Measurements from ENCODE around the gene DOK4. TPM values are rescaled to one million over a fixed set of nuclear protein-coding genes. Genes with fewer than 3 reads are reported as not detected.

DOK4 gene
- total RNA-seq, 1 donor from 2014 or later: 6.8 TPM

GRCh38 chr16:57519796-57520360, 33.6 kb upstream of the DOK4 start:
- H3K36me3 ChIP-seq (ENCODE audit: control insufficient read depth in 3 of 3, insufficient read depth in 3 of 3, low read length in 3 of 3): peaks cover 0 to 6% (median 3%) of the 10 kb centered on the region in 3 donors
- H3K9me3 ChIP-seq (ENCODE audit: control insufficient read depth in 3 of 3, low read length in 3 of 3): no peaks in the 10 kb centered on the region
- H3K9ac ChIP-seq (ENCODE audit: low read depth in 1 of 3, low read length in 3 of 3): peak overlapping the region in 1 of 3 donors; percentile 8
- peaks cover 0 to 1% (median under 1%) of the 10 kb centered on the region in 3 donors for H3K4me1 ChIP-seq (ENCODE audit: control insufficient read depth in 3 of 3, insufficient read depth in 3 of 3, low read length in 3 of 3)
- no peaks in the 10 kb centered on the region for H3K27me3 ChIP-seq (ENCODE audit: control insufficient read depth in 3 of 3, insufficient read depth in 3 of 3, low read length in 3 of 3)
- no peak overlapping the region for H3K27ac ChIP-seq (ENCODE audit: low read depth, low read length)
- no peak overlapping the region for H3K4me3 ChIP-seq (ENCODE audit: low read length in 3 of 3)

- Histone ChIP-seq H3K9me3 (ENCODE audit: control insufficient read depth in 3 of 3, low read length in 3 of 3) (no peaks in the 10 kb centered on the region), H3K27ac (ENCODE audit: low read depth, low read length) (no peak overlapping the region), H3K4me3 (ENCODE audit: low read length in 3 of 3) (no peak overlapping the region), H3K27me3 (ENCODE audit: control insufficient read depth in 3 of 3, insufficient read depth in 3 of 3, low read length in 3 of 3) (no peaks in the 10 kb centered on the region), H3K9ac (ENCODE audit: low read depth in 1 of 3, low read length in 3 of 3) (no peak overlapping the region), H3K4me1 (ENCODE audit: control insufficient read depth in 3 of 3, insufficient read depth in 3 of 3, low read length in 3 of 3) (peaks cover 3 to 5% (median 3%) of the 10 kb centered on the region in 3 donors), H3K36me3 (ENCODE audit: control insufficient read depth in 3 of 3, insufficient read depth in 3 of 3, low read length in 3 of 3) (peaks cover 0 to 6% (median 3%) of the 10 kb centered on the region in 3 donors)
Measured at GRCh38 chr16:57518922-57519321, 32.6 kb upstream of the DOK4 start.

- no peak overlapping the region for H3K27ac ChIP-seq (ENCODE audit: low read depth, low read length)
- peaks cover 0 to 6% (median 3%) of the 10 kb centered on the region in 3 donors for H3K36me3 ChIP-seq (ENCODE audit: control insufficient read depth in 3 of 3, insufficient read depth in 3 of 3, low read length in 3 of 3)
- no peak overlapping the region for H3K9ac ChIP-seq (ENCODE audit: low read depth in 1 of 3, low read length in 3 of 3)
- no peaks in the 10 kb centered on the region for H3K27me3 ChIP-seq (ENCODE audit: control insufficient read depth in 3 of 3, insufficient read depth in 3 of 3, low read length in 3 of 3)
- no peak overlapping the region for H3K4me3 ChIP-seq (ENCODE audit: low read length in 3 of 3)
- peaks cover 3 to 5% (median 3%) of the 10 kb centered on the region in 3 donors for H3K4me1 ChIP-seq (ENCODE audit: control insufficient read depth in 3 of 3, insufficient read depth in 3 of 3, low read length in 3 of 3)
- no peaks in the 10 kb centered on the region for H3K9me3 ChIP-seq (ENCODE audit: control insufficient read depth in 3 of 3, low read length in 3 of 3)
Measured at GRCh38 chr16:57518520-57518919, 32.2 kb upstream of the DOK4 start.

- Histone ChIP-seq H3K9me3 (ENCODE audit: control insufficient read depth in 3 of 3, low read length in 3 of 3) (no peaks in the 10 kb centered on the region), H3K27me3 (ENCODE audit: control insufficient read depth in 3 of 3, insufficient read depth in 3 of 3, low read length in 3 of 3) (no peaks in the 10 kb centered on the region), H3K4me1 (ENCODE audit: control insufficient read depth in 3 of 3, insufficient read depth in 3 of 3, low read length in 3 of 3) (peaks cover 3 to 5% (median 3%) of the 10 kb centered on the region in 3 donors), H3K4me3 (ENCODE audit: low read length in 3 of 3) (no peak overlapping the region), H3K27ac (ENCODE audit: low read depth, low read length) (no peak overlapping the region), H3K9ac (ENCODE audit: low read depth in 1 of 3, low read length in 3 of 3) (no peak overlapping the region), H3K36me3 (ENCODE audit: control insufficient read depth in 3 of 3, insufficient read depth in 3 of 3, low read length in 3 of 3) (peaks cover 0 to 7% (median 3%) of the 10 kb centered on the region in 3 donors)
Measured at GRCh38 chr16:57517397-57518367, 31.4 kb upstream of the DOK4 start.

GRCh38 chr16:57516773-57517172, 30.5 kb upstream of the DOK4 start:
- Histone ChIP-seq H3K9ac (ENCODE audit: low read depth in 1 of 3, low read length in 3 of 3) (no peak overlapping the region), H3K4me1 (ENCODE audit: control insufficient read depth in 3 of 3, insufficient read depth in 3 of 3, low read length in 3 of 3) (peaks cover 3 to 5% (median 3%) of the 10 kb centered on the region in 3 donors), H3K27ac (ENCODE audit: low read depth, low read length) (no peak overlapping the region), H3K4me3 (ENCODE audit: low read length in 3 of 3) (no peak overlapping the region), H3K9me3 (ENCODE audit: control insufficient read depth in 3 of 3, low read length in 3 of 3) (no peaks in the 10 kb centered on the region), H3K27me3 (ENCODE audit: control insufficient read depth in 3 of 3, insufficient read depth in 3 of 3, low read length in 3 of 3) (no peaks in the 10 kb centered on the region), H3K36me3 (ENCODE audit: control insufficient read depth in 3 of 3, insufficient read depth in 3 of 3, low read length in 3 of 3) (peaks cover 0 to 8% (median 5%) of the 10 kb centered on the region in 3 donors)

- H3K27me3 ChIP-seq (ENCODE audit: control insufficient read depth in 3 of 3, insufficient read depth in 3 of 3, low read length in 3 of 3): no peaks in the 10 kb centered on the region
- H3K36me3 ChIP-seq (ENCODE audit: control insufficient read depth in 3 of 3, insufficient read depth in 3 of 3, low read length in 3 of 3): peaks cover 0 to 7% (median 5%) of the 10 kb centered on the region in 3 donors
Measured at GRCh38 chr16:57516176-57516725, 30.0 kb upstream of the DOK4 start.

GRCh38 chr16:57514791-57515600, 28.7 kb upstream of the DOK4 start:
- Histone ChIP-seq H3K36me3 (ENCODE audit: control insufficient read depth in 3 of 3, insufficient read depth in 3 of 3, low read length in 3 of 3) (peaks cover 0 to 7% (median 5%) of the 10 kb centered on the region in 3 donors), H3K27ac (ENCODE audit: low read depth, low read length) (no peak overlapping the region)

More at GRCh38 chr16:57516176-57516725, 30.0 kb upstream of the DOK4 start:
- Histone ChIP-seq H3K9ac (ENCODE audit: low read depth in 1 of 3, low read length in 3 of 3) (no peak overlapping the region), H3K27ac (ENCODE audit: low read depth, low read length) (no peak overlapping the region), H3K4me3 (ENCODE audit: low read length in 3 of 3) (no peak overlapping the region), H3K9me3 (ENCODE audit: control insufficient read depth in 3 of 3, low read length in 3 of 3) (no peaks in the 10 kb centered on the region), H3K4me1 (ENCODE audit: control insufficient read depth in 3 of 3, insufficient read depth in 3 of 3, low read length in 3 of 3) (peaks cover 3 to 5% (median 3%) of the 10 kb centered on the region in 3 donors)

GRCh38 chr16:57514371-57514770, 28.1 kb upstream of the DOK4 start:
- no peak overlapping the region for H3K27ac ChIP-seq (ENCODE audit: low read depth, low read length)

More at GRCh38 chr16:57514791-57515600, 28.7 kb upstream of the DOK4 start:
- peaks cover 3 to 5% (median 3%) of the 10 kb centered on the region in 3 donors for H3K4me1 ChIP-seq (ENCODE audit: control insufficient read depth in 3 of 3, insufficient read depth in 3 of 3, low read length in 3 of 3)
- no peak overlapping the region for H3K9ac ChIP-seq (ENCODE audit: low read depth in 1 of 3, low read length in 3 of 3)
- H3K4me3 ChIP-seq (ENCODE audit: low read length in 3 of 3): no peak overlapping the region
- no peaks in the 10 kb centered on the region for H3K27me3 ChIP-seq (ENCODE audit: control insufficient read depth in 3 of 3, insufficient read depth in 3 of 3, low read length in 3 of 3)
- H3K9me3 ChIP-seq (ENCODE audit: control insufficient read depth in 3 of 3, low read length in 3 of 3): no peaks in the 10 kb centered on the region

GRCh38 chr16:57513371-57514102, 27.2 kb upstream of the DOK4 start:
- no peak overlapping the region for H3K4me3 ChIP-seq (ENCODE audit: low read length in 3 of 3)
- no peak overlapping the region for H3K9ac ChIP-seq (ENCODE audit: low read depth in 1 of 3, low read length in 3 of 3)
- H3K4me1 ChIP-seq (ENCODE audit: control insufficient read depth in 3 of 3, insufficient read depth in 3 of 3, low read length in 3 of 3): peaks cover 3 to 5% (median 3%) of the 10 kb centered on the region in 3 donors
- no peaks in the 10 kb centered on the region for H3K9me3 ChIP-seq (ENCODE audit: control insufficient read depth in 3 of 3, low read length in 3 of 3)
- H3K27ac ChIP-seq (ENCODE audit: low read depth, low read length): no peak overlapping the region
- H3K36me3 ChIP-seq (ENCODE audit: control insufficient read depth in 3 of 3, insufficient read depth in 3 of 3, low read length in 3 of 3): peaks cover 0 to 7% (median 5%) of the 10 kb centered on the region in 3 donors
- H3K27me3 ChIP-seq (ENCODE audit: control insufficient read depth in 3 of 3, insufficient read depth in 3 of 3, low read length in 3 of 3): peaks cover 0 to 1% (median under 1%) of the 10 kb centered on the region in 3 donors

More at GRCh38 chr16:57514371-57514770, 28.1 kb upstream of the DOK4 start:
- Histone ChIP-seq H3K4me1 (ENCODE audit: control insufficient read depth in 3 of 3, insufficient read depth in 3 of 3, low read length in 3 of 3) (peaks cover 3 to 5% (median 3%) of the 10 kb centered on the region in 3 donors), H3K27me3 (ENCODE audit: control insufficient read depth in 3 of 3, insufficient read depth in 3 of 3, low read length in 3 of 3) (no peaks in the 10 kb centered on the region), H3K36me3 (ENCODE audit: control insufficient read depth in 3 of 3, insufficient read depth in 3 of 3, low read length in 3 of 3) (peaks cover 0 to 7% (median 5%) of the 10 kb centered on the region in 3 donors), H3K9me3 (ENCODE audit: control insufficient read depth in 3 of 3, low read length in 3 of 3) (no peaks in the 10 kb centered on the region), H3K4me3 (ENCODE audit: low read length in 3 of 3) (no peak overlapping the region), H3K9ac (ENCODE audit: low read depth in 1 of 3, low read length in 3 of 3) (no peak overlapping the region)

All from skeletal muscle tissue (tissue), 4 donors.